Ramos (cell line): Measurements from ENCODE around the gene CSF1R.
"Not testable (repeated sequence)": the region's sequence is repeated elsewhere in the genome, so short reads cannot be mapped to it uniquely, and the experiment has no call there.

ENCODE experiments used
- in situ Hi-C: fragments of 300-500 bp; cut with MboI; formaldehyde crosslinking; loops from one replicate; pipeline ENCODE4 v1.14.3; 2022; ENCODE audit warnings: low sequenced_read_pairs; ENCODE audit not compliant: unreplicated experiment

The CSF1R gene

DNA sequence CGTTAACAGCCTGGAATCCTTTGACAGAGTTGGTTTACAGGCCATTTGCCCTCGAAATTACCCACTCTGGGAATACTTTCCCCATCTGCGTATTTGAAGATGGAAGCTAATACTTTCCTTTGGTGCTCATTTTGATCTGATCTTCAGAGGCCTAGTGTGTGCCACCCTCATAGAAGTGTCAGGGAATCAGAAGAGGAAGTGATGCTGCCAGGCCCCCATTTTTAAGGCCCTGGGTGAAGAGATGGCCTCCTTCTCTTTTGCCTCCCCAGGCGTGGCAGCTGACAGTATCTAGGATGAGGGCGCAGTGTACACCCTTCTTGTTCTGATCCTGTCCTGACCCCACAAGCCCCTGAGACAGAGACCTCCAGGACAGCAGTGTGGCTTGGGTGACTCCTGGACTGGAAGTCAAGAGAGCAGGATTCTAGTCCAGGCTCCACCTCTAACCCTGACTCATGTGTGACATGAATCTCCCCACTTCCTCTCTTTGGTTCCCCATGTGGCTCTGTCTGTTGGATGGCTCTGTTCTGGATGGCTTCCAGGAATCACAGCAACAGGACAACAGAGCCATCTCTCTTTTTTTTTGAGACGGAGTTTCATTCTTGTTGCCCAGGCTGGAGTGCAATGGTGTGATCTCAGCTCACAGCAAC is 27.8 kb downstream of the CSF1R start:
- in situ Hi-C loops: no loop called here

DNA sequence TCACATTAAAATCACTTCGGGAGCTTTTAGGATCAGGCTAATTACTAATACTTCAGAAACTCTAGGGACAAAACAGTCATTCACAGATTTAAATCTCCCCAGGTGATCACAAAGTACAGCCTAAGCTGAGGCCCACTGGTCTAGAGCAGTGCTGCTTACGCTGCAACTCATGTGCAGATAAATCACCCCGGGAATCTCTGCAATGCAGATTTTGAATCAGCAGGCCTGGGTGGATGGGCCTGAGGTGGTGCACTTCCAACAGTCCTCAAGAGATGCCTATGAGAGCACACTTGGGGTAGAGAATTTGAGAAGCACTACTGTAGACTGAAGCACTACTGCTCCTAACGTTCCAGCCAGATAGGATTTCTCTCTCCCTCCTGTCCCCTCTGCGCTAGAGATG is 28.4 kb downstream of the CSF1R start:
- in situ Hi-C loops: no loop called here

DNA sequence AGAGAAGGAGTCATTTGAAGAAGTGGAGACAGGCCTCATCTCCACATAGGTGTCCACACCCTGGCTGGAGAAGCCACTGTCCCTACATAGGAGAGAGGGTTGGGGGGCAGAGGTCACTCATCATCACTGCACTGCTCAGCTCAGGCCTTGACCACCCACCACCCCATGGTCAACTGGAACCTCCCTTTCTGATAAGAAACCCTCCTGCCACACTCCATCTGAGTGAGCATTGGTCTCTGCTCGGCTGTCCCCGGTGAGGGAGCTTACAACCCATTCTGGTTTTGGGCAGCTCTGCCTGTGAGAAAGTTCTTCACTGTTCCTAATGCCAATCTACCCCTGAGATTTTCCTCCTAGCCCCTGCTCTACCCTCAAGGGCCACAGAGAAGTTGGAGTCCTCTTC is 28.8 kb downstream of the CSF1R start:
- in situ Hi-C loops: no loop called here

DNA sequence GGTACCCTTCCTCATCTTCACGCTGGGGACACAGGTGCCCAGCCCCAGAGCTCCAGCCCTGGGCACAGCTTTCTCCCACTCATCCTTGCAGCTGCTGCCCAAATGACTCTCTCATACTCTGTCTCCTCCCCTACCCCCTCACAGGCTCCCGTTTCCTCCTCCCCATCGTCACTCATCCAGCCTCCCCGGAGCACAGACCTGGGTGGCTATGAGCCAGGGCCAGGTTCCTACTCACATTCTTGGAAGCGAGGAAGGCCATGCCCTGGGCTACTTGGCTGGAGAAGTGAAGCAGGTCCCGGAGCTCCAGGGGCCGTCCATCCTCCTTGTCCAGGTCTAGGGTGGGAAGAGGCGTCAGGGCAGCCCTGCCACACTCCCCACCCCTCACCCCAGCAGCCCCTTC is 29.3 kb downstream of the CSF1R start:
- in situ Hi-C loops: no loop called here

DNA sequence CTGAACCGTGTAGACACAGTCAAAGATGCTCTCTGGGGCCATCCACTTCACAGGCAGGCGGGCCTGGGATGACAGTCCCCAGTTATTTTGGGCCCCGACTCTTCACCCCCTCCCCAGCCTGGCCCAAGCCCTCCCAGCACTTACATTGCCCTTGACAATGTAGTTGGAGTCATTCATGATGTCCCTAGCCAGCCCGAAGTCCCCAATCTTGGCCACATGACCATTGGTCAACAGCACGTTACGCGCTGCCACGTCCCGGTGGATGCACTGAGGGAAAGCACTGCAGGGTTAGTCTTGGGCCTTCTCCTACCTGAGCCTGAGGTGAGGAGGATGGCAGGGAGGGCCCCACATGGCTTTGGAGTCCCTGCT is 30.3 kb downstream of the CSF1R start:
- in situ Hi-C loops: no loop called here

DNA sequence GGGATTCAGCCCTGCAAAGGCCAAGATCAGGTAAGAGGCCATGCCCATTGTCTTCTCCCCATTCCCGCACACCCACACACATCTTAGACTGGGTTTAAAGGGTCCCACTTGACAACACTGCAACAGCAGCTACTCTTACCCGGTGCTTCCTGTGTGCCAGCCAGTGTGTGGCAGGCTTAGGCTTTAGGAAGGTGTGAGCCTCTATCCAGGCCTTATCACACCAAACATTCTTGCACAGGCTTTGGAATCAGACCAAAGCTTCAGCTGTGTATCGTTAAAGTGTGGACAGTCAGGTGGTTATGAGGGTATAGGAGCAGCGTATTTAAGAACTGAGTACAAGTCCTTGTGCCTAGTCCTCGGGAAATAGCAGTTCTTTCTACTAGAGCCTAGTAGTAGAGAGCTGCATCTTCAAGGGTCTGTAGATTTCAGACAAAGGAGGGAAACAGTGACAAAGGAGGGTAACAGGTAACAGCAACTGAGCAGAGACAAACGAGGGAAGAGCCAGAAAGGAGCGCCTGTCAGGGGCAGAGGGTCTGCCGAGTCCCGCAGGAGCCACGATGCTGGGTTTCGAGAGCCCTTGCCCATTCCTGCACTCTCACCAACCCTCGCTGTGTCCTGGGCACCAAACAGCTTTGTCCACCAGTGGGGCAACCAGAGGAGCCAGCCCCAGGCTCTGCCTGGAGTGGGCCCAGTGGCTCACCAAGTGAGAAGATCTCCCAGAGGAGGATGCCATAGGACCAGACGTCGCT is 30.9 kb downstream of the CSF1R start:
- in situ Hi-C loops: no loop called here

DNA sequence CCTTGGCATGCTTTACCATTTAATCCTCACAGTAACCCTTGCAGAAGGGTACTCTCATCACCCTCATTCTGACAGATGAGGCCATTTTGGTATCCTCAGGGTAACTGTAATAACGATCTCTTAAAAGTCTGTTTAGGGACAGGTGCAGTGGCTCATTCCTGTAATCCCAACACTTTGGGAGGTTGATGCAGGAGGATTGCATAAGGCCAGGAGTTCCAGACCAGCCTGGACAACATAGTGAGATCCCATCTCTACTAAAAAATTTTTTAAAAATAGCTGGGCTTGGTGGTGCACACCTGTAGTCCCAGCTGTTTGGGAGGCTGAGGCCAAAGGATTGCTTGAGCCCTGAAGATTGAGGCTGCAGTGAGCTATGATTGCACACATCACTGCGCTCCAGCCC is 31.8 kb downstream of the CSF1R start:
- in situ Hi-C loops: no loop called here

DNA sequence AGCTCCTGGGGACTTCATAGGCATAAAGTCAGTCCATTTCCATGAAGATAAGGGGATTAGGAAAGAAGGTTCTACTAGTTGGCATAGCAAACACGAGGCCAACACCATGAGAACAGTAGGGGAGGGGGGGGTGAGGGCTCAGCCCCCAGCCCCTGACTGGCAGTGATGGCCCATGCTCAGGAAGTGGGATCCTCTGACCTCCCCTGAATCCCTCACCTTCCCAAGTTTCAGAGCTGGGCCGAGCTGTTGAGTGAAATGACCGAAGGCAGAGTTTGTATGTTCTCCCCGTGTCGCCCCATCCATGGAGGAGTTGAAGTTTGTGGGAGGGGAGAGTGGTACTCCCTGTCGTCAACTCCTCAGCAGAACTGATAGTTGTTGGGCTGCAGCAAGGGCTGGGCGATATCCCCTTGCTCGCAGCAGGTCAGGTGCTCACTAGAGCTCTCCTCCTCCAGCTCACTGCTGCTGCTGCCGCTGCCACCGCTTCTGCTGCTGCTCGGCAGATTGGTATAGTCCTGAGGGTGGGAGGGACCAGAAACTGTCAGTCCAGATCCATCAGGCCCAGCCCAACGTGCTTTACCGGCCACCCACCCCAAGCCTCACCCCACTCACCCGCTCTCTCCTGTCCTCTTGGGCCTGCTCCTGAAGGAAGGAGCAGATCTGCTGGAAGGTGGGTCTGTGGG is 32.5 kb downstream of the CSF1R start:
- in situ Hi-C loops: no loop called here

DNA sequence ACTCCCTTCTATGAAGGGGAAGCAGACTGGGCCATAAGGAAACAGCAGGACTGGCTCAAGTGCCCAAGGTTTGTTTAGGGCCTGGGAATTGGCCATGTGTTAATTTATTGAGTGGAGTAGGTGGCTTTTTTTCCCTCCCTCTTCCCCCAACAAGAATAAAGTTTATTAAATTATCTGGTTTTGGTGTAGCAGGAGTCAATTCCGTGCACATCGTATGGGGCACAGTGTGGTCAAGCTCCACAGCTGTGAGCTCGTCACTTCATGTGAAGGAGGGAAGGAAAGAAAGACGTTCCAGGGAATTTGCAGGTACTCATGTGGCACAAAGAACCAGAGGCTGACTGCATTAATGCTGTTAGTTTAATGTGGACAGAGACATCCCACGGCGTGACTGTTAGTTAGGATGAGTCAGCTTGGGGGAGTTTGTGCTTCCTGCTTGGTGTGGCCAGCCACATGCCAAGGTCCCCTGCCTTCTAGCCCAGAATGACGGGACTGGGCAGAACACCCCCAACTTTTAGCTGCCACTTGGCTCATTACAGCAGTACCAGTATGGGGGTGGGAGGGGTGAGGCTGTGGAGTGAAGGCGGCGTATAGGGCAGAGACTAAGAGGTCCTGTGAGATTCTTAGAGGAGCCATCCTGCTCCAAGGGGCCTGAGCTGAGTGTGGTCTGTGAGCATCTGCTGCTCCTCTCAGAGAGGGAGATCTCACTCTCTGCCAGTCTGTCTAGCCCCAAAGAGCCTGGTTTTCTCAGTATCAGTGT is 33.2 kb downstream of the CSF1R start:
- in situ Hi-C loops: no loop called here

DNA sequence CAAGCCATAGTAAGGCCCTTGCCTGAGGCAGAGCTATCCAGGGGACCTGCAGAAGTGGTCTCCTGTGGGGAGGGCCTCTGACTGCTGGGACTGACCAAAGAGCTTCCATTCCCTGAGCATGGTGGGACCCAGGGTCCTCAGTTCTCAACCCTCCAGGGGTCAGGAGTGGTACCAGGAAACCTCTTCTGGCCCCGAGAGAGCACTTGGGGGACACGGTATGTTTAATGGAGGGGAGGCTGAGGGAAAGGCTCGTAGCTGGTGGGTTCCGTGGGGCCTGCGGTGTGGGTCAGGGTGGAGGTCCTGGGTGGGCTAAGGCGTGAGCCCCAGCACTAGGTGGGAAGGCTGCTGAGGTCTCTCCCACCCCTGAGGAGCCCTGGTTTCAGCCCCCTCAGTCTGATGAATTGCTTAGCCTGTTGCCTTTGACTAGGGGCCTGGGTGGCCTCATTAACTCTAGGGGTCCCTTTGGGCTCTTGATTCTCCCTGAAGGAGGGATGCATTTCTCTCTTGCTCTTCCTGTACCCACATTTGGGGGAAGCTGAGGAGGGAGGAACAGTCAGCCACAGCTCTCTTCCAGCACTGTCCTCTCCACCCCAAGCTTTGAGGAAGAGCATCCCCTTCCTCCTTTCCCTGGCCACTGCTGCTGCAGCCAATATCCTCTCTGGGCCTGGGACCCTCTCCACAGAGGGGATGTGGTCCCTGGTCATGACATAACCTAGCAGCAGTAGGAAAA is 34.0 kb downstream of the CSF1R start:
- in situ Hi-C loops: no loop called here

DNA sequence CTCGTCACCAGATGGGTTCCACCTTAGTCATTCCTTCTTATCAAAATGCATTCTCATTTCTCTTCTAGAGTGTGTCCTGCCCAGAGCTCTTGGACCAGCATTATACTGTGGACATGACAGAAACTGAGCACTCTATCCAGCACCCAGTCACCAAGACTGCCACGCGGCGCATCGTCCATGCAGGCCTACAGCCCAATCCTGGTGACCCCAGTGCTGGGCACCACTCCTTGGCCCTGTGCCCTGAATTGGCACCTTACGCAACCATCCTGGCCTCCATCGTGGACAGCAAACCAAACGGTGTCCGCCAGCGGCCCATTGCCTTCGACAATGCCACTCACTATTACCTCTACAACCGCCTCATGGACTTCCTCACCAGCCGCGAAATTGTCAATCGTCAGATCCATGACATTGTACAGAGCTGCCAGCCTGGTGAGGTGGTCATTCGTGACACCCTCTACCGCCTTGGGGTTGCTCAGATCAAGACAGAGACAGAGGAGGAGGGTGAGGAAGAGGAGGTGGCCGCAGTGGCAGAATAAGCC is 34.6 kb downstream of the CSF1R start:
- in situ Hi-C loops: no loop called here

DNA sequence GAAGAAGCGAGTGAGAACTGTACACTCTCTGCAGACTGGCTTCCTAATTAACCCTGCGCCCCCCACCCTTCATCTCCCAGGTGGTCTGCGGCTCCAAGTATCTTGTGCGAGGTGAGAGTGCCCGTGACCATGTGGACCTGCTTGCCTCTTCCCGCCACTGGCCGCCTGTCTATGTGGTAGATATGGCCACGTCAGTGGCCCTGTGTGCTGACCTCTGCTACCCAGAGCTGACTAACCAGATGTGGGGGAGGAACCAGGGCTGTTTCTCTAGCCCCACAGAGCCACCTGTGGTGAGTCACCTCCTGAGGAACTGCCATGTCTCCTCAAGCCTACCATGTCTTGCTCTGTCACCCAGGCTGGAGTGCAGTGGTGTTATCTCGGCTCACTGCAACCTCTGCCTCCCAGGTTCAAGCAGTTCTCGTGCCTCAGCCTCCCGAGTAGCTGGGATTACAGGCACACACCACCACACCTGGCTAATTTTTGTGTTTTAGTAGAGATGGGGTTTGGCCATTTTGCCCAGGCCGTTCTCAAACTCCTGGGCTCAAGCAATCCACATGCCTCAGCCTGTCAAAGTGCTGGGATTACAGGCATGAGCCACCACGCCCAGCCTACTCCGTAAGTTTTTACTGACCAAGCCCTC is 36.1 kb downstream of the CSF1R start:
- in situ Hi-C loops: not testable (repeated sequence)

DNA sequence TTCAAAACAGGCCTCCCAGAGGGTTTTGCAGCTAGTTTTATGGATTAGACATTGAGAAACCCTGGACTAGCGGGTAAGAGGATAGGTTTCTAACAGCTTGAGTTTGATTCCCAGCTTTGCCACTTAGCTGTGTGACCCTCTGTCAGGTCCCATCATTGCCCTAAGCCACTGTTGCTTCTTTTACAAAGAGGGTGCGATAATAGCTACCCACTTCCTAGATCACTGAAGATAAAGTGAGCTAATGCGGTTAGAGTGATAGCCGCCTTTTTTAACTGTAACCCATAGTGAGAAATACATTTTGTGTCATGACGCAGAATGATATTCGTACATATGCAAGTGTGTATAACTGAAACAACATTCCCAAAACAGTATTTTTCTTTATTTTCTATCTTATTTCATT is 40.3 kb downstream of the CSF1R start:
- in situ Hi-C loops: no loop called here

DNA sequence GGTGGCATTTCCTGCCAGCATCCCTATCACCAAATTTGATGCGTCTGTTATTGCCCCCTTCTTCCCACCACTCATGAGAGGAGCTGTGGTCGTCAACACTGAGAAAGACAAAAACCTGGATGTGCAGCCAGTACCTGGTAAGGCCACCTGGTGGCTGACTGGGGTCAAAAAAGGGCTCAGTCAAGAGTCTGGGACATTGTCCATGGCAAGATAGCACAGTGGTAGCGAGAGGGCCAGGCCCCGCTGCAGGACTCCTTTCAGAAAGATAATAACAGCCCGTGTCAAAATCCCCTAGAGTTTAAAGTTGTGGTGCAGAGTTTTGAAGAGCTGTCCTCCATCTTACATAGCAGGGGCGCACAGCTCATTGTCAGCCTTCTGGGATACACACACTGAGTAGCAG is 40.8 kb downstream of the CSF1R start:
- in situ Hi-C loops: no loop called here

DNA sequence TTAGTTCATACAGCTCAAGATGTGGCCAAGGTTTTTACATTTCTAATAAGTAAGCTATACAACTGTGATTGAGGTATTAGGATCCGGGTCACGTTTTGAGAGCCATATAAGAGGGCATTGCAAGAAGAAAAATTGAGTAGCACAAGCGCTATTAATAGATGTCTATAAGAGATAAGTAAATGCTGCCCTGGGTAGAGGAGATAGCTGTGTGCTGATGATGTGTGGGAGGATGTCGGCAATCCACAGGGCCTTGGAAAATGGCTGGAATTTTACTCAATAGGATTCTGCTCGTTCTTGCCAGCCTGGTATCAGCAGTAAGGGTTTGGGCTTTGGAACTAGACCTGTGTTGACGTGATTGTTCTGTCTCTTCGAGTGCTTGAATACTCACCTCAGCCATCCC is 41.6 kb downstream of the CSF1R start:
- in situ Hi-C loops: no loop called here

DNA sequence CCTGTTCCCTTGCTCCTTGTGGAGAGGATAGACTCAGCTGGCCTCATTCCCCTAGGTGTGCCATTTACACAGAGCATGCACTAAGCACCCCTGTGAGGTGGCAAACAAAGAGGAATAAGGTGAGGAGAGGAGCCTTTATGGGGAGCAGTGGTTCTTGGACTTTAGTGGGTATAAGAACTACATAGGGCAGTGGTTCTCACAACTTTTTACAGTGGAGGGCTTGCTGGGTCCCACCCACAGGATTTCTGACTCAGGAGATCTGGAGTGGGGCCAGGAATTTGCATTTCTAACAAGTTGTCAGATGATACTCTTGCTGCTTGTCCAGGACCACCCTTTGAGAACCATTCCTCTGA is 42.0 kb downstream of the CSF1R start:
- in situ Hi-C loops: no loop called here

DNA sequence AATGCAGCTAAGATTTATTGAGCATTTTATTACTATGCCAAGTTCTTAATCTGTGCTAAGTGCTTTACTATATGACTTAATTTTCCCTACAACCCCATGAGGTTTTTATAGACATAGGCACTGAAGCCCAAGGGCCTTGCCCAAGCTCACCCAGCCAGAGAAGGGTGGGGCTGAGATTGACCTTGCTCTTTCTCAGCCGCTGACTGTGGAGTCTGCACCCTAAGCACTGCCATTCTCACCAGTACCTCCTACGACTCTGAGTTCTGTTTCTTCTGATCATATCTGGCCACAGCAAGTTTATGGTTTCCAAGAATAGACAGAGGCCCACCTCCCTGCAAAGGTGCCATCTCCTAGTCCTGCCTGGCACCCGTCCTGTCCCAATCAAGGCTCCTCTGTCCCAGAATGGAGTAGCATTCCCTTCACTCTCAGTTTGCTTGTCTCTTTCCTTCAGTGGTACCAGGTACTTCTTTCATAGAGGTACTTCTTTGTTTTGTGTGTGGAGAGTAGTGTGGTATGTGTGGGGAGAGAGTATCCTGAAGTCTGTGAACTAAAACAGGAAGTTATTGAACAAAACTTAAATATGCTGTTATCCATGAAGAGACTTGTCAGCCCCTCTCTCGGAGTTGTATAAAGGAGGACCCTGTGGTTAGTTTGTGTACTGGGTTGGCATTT is 42.6 kb downstream of the CSF1R start:
- in situ Hi-C loops: no loop called here

DNA sequence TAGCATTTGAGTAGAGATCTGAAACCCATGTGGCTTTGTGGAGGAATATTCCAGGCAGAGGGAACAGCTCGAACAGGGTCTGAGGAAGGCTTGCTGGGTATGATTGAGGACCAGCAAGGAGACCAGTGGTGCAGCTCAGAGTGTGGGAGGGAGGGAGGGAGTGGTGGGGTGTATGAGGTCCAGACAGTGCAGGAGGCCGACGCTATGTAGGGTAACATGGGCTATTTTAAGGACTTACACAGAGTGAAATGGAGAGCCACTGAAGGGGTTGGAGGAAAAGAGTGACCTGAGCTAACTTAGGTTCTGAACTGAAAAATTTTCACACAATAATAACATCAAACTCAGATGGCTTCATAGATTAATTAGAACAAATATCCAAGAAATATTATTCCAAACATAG is 43.9 kb downstream of the CSF1R start:
- in situ Hi-C loops: no loop called here

DNA sequence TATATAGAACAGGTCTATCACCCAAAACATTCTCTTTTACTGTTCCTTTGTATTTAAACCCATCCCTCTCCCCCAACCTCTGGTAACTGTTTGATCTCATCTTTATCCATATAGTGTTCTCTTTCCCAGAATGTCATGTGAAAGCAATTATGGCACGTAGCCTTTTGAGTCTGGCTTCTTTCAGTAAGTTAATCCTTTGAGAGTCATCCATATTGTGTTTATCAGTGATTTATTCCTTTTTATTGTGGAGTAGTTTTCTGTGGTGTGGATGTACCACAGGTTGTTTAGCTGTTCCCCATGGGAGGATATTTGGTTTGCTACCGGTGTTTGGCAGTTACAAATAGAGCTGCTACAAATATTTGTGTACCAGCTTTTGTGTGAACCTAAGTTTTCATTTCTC is 47.8 kb downstream of the CSF1R start:
- in situ Hi-C loops: no loop called here
